Measurements from ENCODE around the gene ALDH4A1.

The ALDH4A1 gene

DNA sequence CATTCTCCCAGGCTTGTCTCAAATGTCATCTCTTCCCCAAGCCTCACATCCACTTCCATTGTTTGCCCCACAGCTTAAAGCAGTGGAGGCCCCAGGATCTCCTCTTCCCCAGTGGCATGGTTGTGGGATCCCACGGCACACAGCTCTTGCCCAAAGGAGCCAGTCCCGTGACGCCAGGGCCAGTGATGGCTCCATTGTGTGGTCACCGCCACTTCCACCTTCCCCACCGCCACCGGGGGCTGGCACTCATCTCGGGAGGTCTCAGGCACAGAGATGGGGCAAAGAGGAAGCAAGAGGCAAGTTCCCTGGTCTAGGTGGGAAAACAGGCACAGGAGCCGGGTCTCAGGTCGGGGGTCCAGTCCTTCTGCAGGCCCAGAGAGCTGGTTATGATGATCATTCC is 22.9 kb upstream of the ALDH4A1 start:
- no peak for TF ChIP-seq FOXM1 (IDR thresholded peaks at IDR 0.05; ENCODE audit: borderline replicate concordance, low read depth)
- no peak for TF ChIP-seq TAF1 (IDR thresholded peaks at IDR 0.05; ENCODE audit: low read depth)
- no peak for TF ChIP-seq YY1 (IDR thresholded peaks at IDR 0.05; ENCODE audit: low read depth)
- no peak for TF ChIP-seq EP300 (IDR thresholded peaks at IDR 0.05; ENCODE audit: borderline replicate concordance)
- no peak for TF ChIP-seq TEAD4 (IDR thresholded peaks at IDR 0.05)
- no peak for TF ChIP-seq ZBTB7A (IDR thresholded peaks at IDR 0.05; ENCODE audit: low read depth)
- no peak for TF ChIP-seq CEBPB (IDR thresholded peaks at IDR 0.05)
- TF ChIP-seq, protein P1, sequence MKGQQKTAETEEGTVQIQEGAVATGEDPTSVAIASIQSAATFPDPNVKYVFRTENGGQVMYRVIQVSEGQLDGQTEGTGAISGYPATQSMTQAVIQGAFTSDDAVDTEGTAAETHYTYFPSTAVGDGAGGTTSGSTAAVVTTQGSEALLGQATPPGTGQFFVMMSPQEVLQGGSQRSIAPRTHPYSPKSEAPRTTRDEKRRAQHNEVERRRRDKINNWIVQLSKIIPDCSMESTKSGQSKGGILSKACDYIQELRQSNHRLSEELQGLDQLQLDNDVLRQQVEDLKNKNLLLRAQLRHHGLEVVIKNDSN (IDR thresholded peaks at IDR 0.05), result no peak
- TF ChIP-seq, protein P2, sequence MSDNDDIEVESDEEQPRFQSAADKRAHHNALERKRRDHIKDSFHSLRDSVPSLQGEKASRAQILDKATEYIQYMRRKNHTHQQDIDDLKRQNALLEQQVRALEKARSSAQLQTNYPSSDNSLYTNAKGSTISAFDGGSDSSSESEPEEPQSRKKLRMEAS (IDR thresholded peaks at IDR 0.05), result no peak
- no peak for TF ChIP-seq RAD21 (IDR thresholded peaks at IDR 0.05; ENCODE audit: low read depth)
- no peak for TF ChIP-seq TCF12 (IDR thresholded peaks at IDR 0.05; ENCODE audit: low read depth)

DNA sequence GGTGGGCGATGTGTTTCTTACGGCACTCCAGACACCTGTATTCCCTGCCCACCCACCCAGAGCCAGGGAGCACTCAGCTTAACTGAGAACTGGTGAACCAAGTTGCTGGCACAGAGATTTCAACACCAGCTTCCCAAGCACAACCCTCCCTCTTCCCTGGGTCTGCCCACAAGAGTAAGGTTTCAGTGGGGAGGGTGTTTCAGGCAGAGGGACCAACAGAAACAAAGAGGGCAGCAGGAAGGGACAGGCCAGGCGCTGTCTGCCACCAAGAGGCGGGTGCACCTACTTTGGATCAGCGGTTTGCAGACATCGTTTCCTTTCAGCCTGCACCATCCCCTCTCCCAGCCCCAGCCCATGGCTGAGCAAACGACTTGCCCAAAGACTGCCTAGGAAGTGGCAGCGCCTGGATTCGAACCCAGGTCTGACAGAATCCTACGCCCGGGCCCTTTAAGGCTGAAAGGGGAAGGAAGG is 21.9 kb upstream of the ALDH4A1 start:
- TF ChIP-seq EP300 (IDR thresholded peaks at IDR 0.05; ENCODE audit: borderline replicate concordance), result no peak

DNA sequence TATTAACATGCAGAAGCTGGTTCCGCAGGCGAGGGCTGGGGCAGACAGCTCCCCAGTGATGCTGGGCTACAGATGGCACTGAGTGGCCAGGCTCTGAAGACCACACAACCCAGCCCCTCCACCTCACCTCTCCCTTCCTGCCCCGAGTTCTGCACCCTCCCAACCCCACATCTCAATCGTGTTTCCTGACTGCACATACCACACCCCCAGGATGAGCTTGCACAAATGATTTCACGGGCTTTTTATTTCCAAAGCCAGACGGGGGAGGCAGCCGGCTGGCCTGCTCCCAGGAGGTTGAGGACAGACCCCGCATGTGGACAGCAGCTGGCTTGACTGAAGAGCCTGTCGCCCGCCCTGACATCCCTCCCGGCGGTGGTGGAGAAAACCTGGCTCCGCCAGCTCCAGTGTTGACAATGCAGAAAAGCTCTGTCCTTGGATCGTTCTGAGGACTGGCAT is 21.4 kb upstream of the ALDH4A1 start:
- no peak for TF ChIP-seq RAD21 (IDR thresholded peaks at IDR 0.05; ENCODE audit: low read depth)
- no peak for TF ChIP-seq CEBPB (IDR thresholded peaks at IDR 0.05)
- TF ChIP-seq, protein P1 (IDR thresholded peaks at IDR 0.05), result no peak
- no peak for TF ChIP-seq TCF12 (IDR thresholded peaks at IDR 0.05; ENCODE audit: low read depth)
- no peak for TF ChIP-seq NFIC (IDR thresholded peaks at IDR 0.05)
- no peak for TF ChIP-seq ZBTB7A (IDR thresholded peaks at IDR 0.05; ENCODE audit: low read depth)
- TF ChIP-seq YY1 (IDR thresholded peaks at IDR 0.05; ENCODE audit: low read depth), result no peak
- TF ChIP-seq, protein P3, sequence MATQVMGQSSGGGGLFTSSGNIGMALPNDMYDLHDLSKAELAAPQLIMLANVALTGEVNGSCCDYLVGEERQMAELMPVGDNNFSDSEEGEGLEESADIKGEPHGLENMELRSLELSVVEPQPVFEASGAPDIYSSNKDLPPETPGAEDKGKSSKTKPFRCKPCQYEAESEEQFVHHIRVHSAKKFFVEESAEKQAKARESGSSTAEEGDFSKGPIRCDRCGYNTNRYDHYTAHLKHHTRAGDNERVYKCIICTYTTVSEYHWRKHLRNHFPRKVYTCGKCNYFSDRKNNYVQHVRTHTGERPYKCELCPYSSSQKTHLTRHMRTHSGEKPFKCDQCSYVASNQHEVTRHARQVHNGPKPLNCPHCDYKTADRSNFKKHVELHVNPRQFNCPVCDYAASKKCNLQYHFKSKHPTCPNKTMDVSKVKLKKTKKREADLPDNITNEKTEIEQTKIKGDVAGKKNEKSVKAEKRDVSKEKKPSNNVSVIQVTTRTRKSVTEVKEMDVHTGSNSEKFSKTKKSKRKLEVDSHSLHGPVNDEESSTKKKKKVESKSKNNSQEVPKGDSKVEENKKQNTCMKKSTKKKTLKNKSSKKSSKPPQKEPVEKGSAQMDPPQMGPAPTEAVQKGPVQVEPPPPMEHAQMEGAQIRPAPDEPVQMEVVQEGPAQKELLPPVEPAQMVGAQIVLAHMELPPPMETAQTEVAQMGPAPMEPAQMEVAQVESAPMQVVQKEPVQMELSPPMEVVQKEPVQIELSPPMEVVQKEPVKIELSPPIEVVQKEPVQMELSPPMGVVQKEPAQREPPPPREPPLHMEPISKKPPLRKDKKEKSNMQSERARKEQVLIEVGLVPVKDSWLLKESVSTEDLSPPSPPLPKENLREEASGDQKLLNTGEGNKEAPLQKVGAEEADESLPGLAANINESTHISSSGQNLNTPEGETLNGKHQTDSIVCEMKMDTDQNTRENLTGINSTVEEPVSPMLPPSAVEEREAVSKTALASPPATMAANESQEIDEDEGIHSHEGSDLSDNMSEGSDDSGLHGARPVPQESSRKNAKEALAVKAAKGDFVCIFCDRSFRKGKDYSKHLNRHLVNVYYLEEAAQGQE (IDR thresholded peaks at IDR 0.05; ENCODE audit: low read depth), result no peak
- no peak for TF ChIP-seq FOXM1 (IDR thresholded peaks at IDR 0.05; ENCODE audit: borderline replicate concordance, low read depth)
- TF ChIP-seq EP300 (IDR thresholded peaks at IDR 0.05; ENCODE audit: borderline replicate concordance), result no peak
- TF ChIP-seq TEAD4 (IDR thresholded peaks at IDR 0.05), result no peak
- TF ChIP-seq EGR1 (IDR thresholded peaks at IDR 0.05), result no peak
- no peak for TF ChIP-seq CREB1 (IDR thresholded peaks at IDR 0.05; ENCODE audit: low read depth)
- TF ChIP-seq, protein P2 (IDR thresholded peaks at IDR 0.05), result no peak
- no peak for TF ChIP-seq TAF1 (IDR thresholded peaks at IDR 0.05; ENCODE audit: low read depth)

DNA sequence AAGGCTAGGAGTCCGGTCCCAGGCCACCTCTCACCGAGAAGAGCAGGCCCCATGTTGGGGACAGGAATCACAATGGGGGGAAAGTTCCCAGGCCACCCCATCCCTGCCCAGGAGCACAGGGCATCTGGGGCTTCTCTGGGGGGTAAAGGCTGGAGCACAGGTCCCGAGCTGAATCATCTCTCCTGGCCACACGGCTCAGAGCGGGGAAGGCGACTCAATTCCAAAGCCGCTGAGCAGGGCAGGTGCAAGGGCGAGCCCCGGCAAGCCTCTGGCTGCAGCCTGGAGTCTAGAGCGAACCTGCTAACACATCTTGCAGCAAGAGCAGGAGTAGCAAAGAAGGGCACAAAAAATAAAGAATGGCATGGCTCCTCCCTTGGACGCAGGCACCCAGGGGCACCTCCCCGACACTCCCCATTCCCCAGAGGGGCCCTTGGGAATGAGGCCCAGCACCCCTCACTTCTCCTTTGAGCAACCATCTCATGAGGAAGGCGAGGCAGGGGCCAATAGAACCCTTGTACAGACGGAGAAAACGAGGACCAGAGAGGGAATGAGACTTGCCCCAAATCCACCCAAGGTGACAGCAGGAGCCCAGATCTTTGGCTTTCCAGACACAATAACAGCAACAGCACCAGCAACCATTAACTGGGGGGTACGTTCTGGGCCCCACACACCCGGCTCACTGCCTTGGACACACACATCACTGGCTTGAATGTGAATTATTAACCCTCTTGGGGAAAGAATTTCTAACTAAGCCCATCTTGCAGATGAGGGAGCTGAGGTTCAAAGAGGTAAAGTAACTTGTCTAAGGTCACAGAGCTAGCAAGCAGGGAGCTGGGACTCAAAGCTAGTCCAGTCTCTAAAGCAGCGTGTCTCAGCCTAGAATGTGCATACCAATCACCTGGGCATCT is 20.7 kb upstream of the ALDH4A1 start:
- TF ChIP-seq CREB1 (IDR thresholded peaks at IDR 0.05; ENCODE audit: low read depth), result no peak
- no peak for TF ChIP-seq CEBPB (IDR thresholded peaks at IDR 0.05)
- TF ChIP-seq ZBTB7A (IDR thresholded peaks at IDR 0.05; ENCODE audit: low read depth), result no peak
- TF ChIP-seq TAF1 (IDR thresholded peaks at IDR 0.05; ENCODE audit: low read depth), result no peak
- TF ChIP-seq, protein P2 (IDR thresholded peaks at IDR 0.05), result no peak
- TF ChIP-seq EP300 (IDR thresholded peaks at IDR 0.05; ENCODE audit: borderline replicate concordance), result no peak
- TF ChIP-seq, protein P1 (IDR thresholded peaks at IDR 0.05), result no peak
- no peak for TF ChIP-seq RAD21 (IDR thresholded peaks at IDR 0.05; ENCODE audit: low read depth)
- no peak for TF ChIP-seq YY1 (IDR thresholded peaks at IDR 0.05; ENCODE audit: low read depth)
- TF ChIP-seq TEAD4 (IDR thresholded peaks at IDR 0.05), result no peak
- TF ChIP-seq FOXM1 (IDR thresholded peaks at IDR 0.05; ENCODE audit: borderline replicate concordance, low read depth), result no peak
- TF ChIP-seq EGR1 (IDR thresholded peaks at IDR 0.05), result no peak
- TF ChIP-seq NFIC (IDR thresholded peaks at IDR 0.05), result no peak
- TF ChIP-seq, protein P3 (IDR thresholded peaks at IDR 0.05; ENCODE audit: low read depth), result no peak
- TF ChIP-seq TCF12 (IDR thresholded peaks at IDR 0.05; ENCODE audit: low read depth), result no peak

DNA sequence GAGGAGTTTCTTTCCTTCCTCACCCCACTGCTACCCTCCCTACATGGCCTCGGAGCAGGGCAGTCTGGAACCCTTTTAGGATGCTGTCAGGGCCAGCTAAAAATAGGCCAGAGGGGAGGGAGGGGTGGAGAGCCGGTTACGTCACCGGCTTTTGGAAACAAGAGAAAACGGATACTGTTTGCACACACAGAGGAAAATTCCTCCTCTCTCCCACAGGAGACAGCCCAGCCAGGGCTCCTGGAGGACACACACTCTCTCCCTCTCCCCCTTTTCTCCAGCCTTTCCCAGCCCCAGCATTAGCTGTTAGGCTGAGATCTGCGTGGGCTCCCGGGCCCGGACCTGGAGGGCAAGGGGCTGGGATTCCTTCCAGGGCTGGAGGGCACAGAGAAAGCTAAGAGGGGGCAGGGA is 20.0 kb upstream of the ALDH4A1 start:
- TF ChIP-seq, protein P3 (IDR thresholded peaks at IDR 0.05; ENCODE audit: low read depth), result no peak
- TF ChIP-seq CEBPB (IDR thresholded peaks at IDR 0.05), result no peak
- no peak for TF ChIP-seq EGR1 (IDR thresholded peaks at IDR 0.05)
- TF ChIP-seq, protein P1 (IDR thresholded peaks at IDR 0.05), result no peak
- TF ChIP-seq NFIC (IDR thresholded peaks at IDR 0.05), result no peak
- TF ChIP-seq FOXM1 (IDR thresholded peaks at IDR 0.05; ENCODE audit: borderline replicate concordance, low read depth), result no peak
- no peak for TF ChIP-seq YY1 (IDR thresholded peaks at IDR 0.05; ENCODE audit: low read depth)
- TF ChIP-seq, protein P2 (IDR thresholded peaks at IDR 0.05), result no peak
- no peak for TF ChIP-seq TCF12 (IDR thresholded peaks at IDR 0.05; ENCODE audit: low read depth)
- TF ChIP-seq TEAD4 (IDR thresholded peaks at IDR 0.05), result no peak
- TF ChIP-seq CREB1 (IDR thresholded peaks at IDR 0.05; ENCODE audit: low read depth), result no peak
- no peak for TF ChIP-seq TAF1 (IDR thresholded peaks at IDR 0.05; ENCODE audit: low read depth)
- TF ChIP-seq EP300 (IDR thresholded peaks at IDR 0.05; ENCODE audit: borderline replicate concordance), result no peak
- no peak for TF ChIP-seq RAD21 (IDR thresholded peaks at IDR 0.05; ENCODE audit: low read depth)
- TF ChIP-seq ZBTB7A (IDR thresholded peaks at IDR 0.05; ENCODE audit: low read depth), result no peak
